ENCODE results near the gene ABHD1.

DNA sequence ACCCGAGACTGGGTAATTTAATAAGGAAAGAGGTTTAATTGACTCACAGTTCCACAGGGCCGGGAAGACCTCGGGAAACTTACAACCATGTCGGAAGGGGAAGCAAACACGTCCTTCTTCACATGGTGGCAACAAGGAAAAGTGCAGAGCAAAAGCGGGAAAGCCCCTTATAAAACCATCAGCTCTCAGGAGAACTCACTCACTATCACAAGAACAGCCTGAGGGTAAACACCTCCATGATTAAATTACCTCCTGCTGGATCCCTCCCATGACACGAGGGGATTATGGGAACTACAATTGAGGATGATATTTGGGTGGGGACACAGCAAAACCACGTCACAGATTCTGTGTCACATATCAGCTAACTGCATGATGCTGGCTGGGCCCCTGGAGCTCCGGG lies 36.6 kb downstream of the ABHD1 start:
- TF ChIP-seq, protein P1, sequence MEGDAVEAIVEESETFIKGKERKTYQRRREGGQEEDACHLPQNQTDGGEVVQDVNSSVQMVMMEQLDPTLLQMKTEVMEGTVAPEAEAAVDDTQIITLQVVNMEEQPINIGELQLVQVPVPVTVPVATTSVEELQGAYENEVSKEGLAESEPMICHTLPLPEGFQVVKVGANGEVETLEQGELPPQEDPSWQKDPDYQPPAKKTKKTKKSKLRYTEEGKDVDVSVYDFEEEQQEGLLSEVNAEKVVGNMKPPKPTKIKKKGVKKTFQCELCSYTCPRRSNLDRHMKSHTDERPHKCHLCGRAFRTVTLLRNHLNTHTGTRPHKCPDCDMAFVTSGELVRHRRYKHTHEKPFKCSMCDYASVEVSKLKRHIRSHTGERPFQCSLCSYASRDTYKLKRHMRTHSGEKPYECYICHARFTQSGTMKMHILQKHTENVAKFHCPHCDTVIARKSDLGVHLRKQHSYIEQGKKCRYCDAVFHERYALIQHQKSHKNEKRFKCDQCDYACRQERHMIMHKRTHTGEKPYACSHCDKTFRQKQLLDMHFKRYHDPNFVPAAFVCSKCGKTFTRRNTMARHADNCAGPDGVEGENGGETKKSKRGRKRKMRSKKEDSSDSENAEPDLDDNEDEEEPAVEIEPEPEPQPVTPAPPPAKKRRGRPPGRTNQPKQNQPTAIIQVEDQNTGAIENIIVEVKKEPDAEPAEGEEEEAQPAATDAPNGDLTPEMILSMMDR (IDR thresholded peaks at IDR 0.05; ENCODE audit: low read depth, low read length, missing input control): no peak
- TF ChIP-seq, protein P2, sequence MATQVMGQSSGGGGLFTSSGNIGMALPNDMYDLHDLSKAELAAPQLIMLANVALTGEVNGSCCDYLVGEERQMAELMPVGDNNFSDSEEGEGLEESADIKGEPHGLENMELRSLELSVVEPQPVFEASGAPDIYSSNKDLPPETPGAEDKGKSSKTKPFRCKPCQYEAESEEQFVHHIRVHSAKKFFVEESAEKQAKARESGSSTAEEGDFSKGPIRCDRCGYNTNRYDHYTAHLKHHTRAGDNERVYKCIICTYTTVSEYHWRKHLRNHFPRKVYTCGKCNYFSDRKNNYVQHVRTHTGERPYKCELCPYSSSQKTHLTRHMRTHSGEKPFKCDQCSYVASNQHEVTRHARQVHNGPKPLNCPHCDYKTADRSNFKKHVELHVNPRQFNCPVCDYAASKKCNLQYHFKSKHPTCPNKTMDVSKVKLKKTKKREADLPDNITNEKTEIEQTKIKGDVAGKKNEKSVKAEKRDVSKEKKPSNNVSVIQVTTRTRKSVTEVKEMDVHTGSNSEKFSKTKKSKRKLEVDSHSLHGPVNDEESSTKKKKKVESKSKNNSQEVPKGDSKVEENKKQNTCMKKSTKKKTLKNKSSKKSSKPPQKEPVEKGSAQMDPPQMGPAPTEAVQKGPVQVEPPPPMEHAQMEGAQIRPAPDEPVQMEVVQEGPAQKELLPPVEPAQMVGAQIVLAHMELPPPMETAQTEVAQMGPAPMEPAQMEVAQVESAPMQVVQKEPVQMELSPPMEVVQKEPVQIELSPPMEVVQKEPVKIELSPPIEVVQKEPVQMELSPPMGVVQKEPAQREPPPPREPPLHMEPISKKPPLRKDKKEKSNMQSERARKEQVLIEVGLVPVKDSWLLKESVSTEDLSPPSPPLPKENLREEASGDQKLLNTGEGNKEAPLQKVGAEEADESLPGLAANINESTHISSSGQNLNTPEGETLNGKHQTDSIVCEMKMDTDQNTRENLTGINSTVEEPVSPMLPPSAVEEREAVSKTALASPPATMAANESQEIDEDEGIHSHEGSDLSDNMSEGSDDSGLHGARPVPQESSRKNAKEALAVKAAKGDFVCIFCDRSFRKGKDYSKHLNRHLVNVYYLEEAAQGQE (IDR thresholded peaks at IDR 0.05): no peak
- TF ChIP-seq SP1 (IDR thresholded peaks at IDR 0.05): no peak
- TF ChIP-seq, protein P3, sequence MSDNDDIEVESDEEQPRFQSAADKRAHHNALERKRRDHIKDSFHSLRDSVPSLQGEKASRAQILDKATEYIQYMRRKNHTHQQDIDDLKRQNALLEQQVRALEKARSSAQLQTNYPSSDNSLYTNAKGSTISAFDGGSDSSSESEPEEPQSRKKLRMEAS (IDR thresholded peaks at IDR 0.05): no peak
- TF ChIP-seq GABPA (IDR thresholded peaks at IDR 0.05 in 1 of 2, conservative IDR thresholded peaks at IDR 0.05 in 1 of 2): no peak
- TF ChIP-seq, protein P4, sequence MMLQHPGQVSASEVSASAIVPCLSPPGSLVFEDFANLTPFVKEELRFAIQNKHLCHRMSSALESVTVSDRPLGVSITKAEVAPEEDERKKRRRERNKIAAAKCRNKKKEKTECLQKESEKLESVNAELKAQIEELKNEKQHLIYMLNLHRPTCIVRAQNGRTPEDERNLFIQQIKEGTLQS (IDR thresholded peaks at IDR 0.05): no peak
- no peak for TF ChIP-seq TAF1 (conservative IDR thresholded peaks at IDR 0.05)
- no peak for TF ChIP-seq EGR1 (IDR thresholded peaks at IDR 0.05; ENCODE audit: low read depth in 2 of 2)
- TF ChIP-seq NR2F2 (IDR thresholded peaks at IDR 0.05): no peak
- TF ChIP-seq, protein P5, sequence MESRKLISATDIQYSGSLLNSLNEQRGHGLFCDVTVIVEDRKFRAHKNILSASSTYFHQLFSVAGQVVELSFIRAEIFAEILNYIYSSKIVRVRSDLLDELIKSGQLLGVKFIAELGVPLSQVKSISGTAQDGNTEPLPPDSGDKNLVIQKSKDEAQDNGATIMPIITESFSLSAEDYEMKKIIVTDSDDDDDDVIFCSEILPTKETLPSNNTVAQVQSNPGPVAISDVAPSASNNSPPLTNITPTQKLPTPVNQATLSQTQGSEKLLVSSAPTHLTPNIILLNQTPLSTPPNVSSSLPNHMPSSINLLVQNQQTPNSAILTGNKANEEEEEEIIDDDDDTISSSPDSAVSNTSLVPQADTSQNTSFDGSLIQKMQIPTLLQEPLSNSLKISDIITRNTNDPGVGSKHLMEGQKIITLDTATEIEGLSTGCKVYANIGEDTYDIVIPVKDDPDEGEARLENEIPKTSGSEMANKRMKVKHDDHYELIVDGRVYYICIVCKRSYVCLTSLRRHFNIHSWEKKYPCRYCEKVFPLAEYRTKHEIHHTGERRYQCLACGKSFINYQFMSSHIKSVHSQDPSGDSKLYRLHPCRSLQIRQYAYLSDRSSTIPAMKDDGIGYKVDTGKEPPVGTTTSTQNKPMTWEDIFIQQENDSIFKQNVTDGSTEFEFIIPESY (IDR thresholded peaks at IDR 0.05): no peak
- TF ChIP-seq YY1 (IDR thresholded peaks at IDR 0.05): no peak
- no peak for TF ChIP-seq RAD21 (IDR thresholded peaks at IDR 0.05)
